ENCODE data around the gene SCAI. TPM values are rescaled to one million over a fixed set of nuclear protein-coding genes. Genes with fewer than 3 reads are reported as not detected.

The SCAI gene
- total and polyA plus RNA-seq, 2 donors (not counting 1 experiment from before 2014, with no cell fraction given) = 5.4 to 9.7 TPM

DNA sequence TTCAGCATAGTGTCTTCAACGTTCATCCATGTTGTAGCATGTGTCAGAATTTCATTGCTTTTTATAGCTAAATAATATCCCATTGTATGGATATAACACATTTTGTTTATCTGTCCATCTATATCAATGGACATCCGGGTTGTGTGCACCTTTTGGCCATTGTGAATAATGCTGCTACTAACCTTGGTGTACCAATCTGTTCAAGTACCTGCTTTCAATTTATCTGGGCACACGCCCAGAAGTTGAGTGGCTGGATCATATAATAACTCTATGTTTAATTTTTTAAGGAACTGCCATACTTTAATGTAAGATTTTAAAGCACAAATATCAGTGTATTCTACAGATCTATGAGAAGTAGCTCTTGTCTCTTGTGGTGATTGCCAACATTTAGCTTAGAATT is 43.5 kb downstream of the SCAI start:
- H3K27me3 ChIP-seq (ENCODE audit: control insufficient read depth, insufficient read depth, low read length) = no peaks in the 10 kb centered on the region
- DNase-seq (ENCODE audit: low read depth in 2 of 2) = no peak
- H3K9me3 ChIP-seq (ENCODE audit: control insufficient read depth, insufficient read depth, low read depth, low read length) = no peaks in the 10 kb centered on the region
- H3K9ac ChIP-seq (ENCODE audit: insufficient read depth, low read length) = no peak overlapping the region
- no peak overlapping the region for H2AFZ ChIP-seq (ENCODE audit: low read length)
- H3K27ac ChIP-seq (ENCODE audit: insufficient read depth, low read length) = no peak overlapping the region
- no peak overlapping the region for H3K4me3 ChIP-seq (replicated peaks in 1 of 4; ENCODE audit: control extremely low read depth in 1 of 4, insufficient read depth in 1 of 4, low read depth in 3 of 4, low read length in 4 of 4)
- TF ChIP-seq, protein P1, sequence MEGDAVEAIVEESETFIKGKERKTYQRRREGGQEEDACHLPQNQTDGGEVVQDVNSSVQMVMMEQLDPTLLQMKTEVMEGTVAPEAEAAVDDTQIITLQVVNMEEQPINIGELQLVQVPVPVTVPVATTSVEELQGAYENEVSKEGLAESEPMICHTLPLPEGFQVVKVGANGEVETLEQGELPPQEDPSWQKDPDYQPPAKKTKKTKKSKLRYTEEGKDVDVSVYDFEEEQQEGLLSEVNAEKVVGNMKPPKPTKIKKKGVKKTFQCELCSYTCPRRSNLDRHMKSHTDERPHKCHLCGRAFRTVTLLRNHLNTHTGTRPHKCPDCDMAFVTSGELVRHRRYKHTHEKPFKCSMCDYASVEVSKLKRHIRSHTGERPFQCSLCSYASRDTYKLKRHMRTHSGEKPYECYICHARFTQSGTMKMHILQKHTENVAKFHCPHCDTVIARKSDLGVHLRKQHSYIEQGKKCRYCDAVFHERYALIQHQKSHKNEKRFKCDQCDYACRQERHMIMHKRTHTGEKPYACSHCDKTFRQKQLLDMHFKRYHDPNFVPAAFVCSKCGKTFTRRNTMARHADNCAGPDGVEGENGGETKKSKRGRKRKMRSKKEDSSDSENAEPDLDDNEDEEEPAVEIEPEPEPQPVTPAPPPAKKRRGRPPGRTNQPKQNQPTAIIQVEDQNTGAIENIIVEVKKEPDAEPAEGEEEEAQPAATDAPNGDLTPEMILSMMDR (conservative IDR thresholded peaks at IDR 0.05 in 1 of 2, IDR thresholded peaks at IDR 0.05 in 1 of 2; ENCODE audit: low read depth in 1 of 2, low read length in 2 of 2) = no peak
- TF ChIP-seq EZH2 (IDR thresholded peaks at IDR 0.05; ENCODE audit: low read length, missing control alignments) = no peak
- H3K36me3 ChIP-seq (ENCODE audit: control insufficient read depth, insufficient read depth, low read length) = no peaks in the 10 kb centered on the region
- H3K4me2 ChIP-seq (ENCODE audit: extremely low read depth, insufficient read depth, low read length) = no peak overlapping the region
- H3K4me1 ChIP-seq (ENCODE audit: control insufficient read depth, extremely low read depth, insufficient read depth, low read length) = no peaks in the 10 kb centered on the region
- no peaks in the 10 kb centered on the region for H3K79me2 ChIP-seq (ENCODE audit: control insufficient read depth, insufficient read depth, low read length)
- H4K20me1 ChIP-seq (ENCODE audit: control insufficient read depth, extremely low read depth, insufficient read depth, low read length) = peaks cover 2% of the 10 kb centered on the region

DNA sequence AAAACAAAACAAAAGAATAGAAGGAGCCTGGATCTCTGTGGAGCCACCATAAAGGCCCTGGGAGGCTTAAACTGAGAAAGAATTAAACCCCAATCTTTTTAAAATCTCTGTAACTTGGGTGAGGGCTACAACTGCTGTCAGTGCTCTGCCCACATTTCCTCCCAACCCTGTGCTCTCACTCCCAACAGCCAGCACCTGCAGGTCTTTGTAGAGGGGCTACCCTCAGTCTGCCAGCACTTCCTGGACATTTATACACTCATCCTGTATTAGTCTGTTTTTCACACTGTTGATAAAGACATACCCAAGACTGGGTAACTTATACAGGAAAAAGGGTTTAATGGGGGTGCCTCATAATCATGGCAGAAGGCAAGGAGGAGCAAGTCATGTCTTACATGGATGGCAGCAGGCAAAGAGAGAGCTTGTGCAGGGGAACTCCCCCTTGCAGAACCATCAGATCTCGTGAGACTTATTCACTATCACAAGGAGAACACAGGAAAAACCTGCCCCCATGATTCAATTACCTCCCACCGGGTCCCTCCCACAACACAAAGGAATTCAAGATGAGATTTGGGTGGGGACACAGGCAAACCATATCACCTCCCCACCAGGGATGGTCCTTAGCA is 47.4 kb downstream of the SCAI start:
- DNase-seq (ENCODE audit: low read depth in 2 of 2) = no peak
- peaks cover 2% of the 10 kb centered on the region for H4K20me1 ChIP-seq (ENCODE audit: control insufficient read depth, extremely low read depth, insufficient read depth, low read length)
- no peak overlapping the region for H3K9ac ChIP-seq (ENCODE audit: insufficient read depth, low read length)
- H3K4me2 ChIP-seq (ENCODE audit: extremely low read depth, insufficient read depth, low read length) = no peak overlapping the region
- no peaks in the 10 kb centered on the region for H3K79me2 ChIP-seq (ENCODE audit: control insufficient read depth, insufficient read depth, low read length)
- H3K27ac ChIP-seq (ENCODE audit: insufficient read depth, low read length) = no peak overlapping the region
- no peak overlapping the region for H3K4me3 ChIP-seq (replicated peaks in 1 of 4; ENCODE audit: control extremely low read depth in 1 of 4, insufficient read depth in 1 of 4, low read depth in 3 of 4, low read length in 4 of 4)
- no peak for TF ChIP-seq EZH2 (IDR thresholded peaks at IDR 0.05; ENCODE audit: low read length, missing control alignments)
- TF ChIP-seq, protein P1 (conservative IDR thresholded peaks at IDR 0.05 in 1 of 2, IDR thresholded peaks at IDR 0.05 in 1 of 2; ENCODE audit: low read depth in 1 of 2, low read length in 2 of 2) = no peak
- no peak overlapping the region for H2AFZ ChIP-seq (ENCODE audit: low read length)
- no peaks in the 10 kb centered on the region for H3K4me1 ChIP-seq (ENCODE audit: control insufficient read depth, extremely low read depth, insufficient read depth, low read length)
- no peaks in the 10 kb centered on the region for H3K9me3 ChIP-seq (ENCODE audit: control insufficient read depth, insufficient read depth, low read depth, low read length)
- no peaks in the 10 kb centered on the region for H3K36me3 ChIP-seq (ENCODE audit: control insufficient read depth, insufficient read depth, low read length)
- no peaks in the 10 kb centered on the region for H3K27me3 ChIP-seq (ENCODE audit: control insufficient read depth, insufficient read depth, low read length)

DNA sequence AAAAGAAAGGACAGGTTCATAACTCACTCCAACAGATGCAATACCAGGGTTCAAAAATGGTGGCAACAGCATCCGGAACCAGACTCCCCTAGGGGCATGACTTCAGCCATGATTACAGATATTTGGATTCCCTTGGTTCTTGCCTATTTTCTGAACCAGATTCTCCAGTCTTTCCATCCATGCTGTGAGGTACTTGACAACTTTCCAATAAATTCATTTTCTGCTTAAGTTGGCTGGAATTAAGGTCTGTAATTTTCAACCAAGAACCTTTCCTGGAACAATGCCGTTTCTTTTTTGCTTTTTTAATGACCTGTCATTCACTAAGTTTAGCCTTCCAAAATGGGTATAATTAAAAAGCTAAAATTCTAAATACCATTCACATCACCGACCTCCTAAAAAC is 52.2 kb downstream of the SCAI start:
- H3K27me3 ChIP-seq (ENCODE audit: control insufficient read depth, insufficient read depth, low read length) = no peaks in the 10 kb centered on the region
- H3K9me3 ChIP-seq (ENCODE audit: control insufficient read depth, insufficient read depth, low read depth, low read length) = no peaks in the 10 kb centered on the region
- H3K27ac ChIP-seq (ENCODE audit: insufficient read depth, low read length) = no peak overlapping the region
- H3K79me2 ChIP-seq (ENCODE audit: control insufficient read depth, insufficient read depth, low read length) = no peaks in the 10 kb centered on the region
- TF ChIP-seq, protein P1 (conservative IDR thresholded peaks at IDR 0.05 in 1 of 2, IDR thresholded peaks at IDR 0.05 in 1 of 2; ENCODE audit: low read depth in 1 of 2, low read length in 2 of 2) = no peak
- TF ChIP-seq EZH2 (IDR thresholded peaks at IDR 0.05; ENCODE audit: low read length, missing control alignments) = no peak
- no peak overlapping the region for H3K4me2 ChIP-seq (ENCODE audit: extremely low read depth, insufficient read depth, low read length)
- H3K4me3 ChIP-seq (replicated peaks in 1 of 4; ENCODE audit: control extremely low read depth in 1 of 4, insufficient read depth in 1 of 4, low read depth in 3 of 4, low read length in 4 of 4) = no peak overlapping the region
- no peak overlapping the region for H2AFZ ChIP-seq (ENCODE audit: low read length)
- no peaks in the 10 kb centered on the region for H3K36me3 ChIP-seq (ENCODE audit: control insufficient read depth, insufficient read depth, low read length)
- DNase-seq (ENCODE audit: low read depth in 2 of 2) = no peak
- no peak overlapping the region for H3K9ac ChIP-seq (ENCODE audit: insufficient read depth, low read length)
- H3K4me1 ChIP-seq (ENCODE audit: control insufficient read depth, extremely low read depth, insufficient read depth, low read length) = no peaks in the 10 kb centered on the region
- H4K20me1 ChIP-seq (ENCODE audit: control insufficient read depth, extremely low read depth, insufficient read depth, low read length) = no peaks in the 10 kb centered on the region
